Lung (tissue), 12 donors: ENCODE results near the gene POLR1G. TPM values are rescaled to one million over a fixed set of nuclear protein-coding genes. Genes with fewer than 3 reads are reported as not detected.
"Not testable (repeated sequence)": the region's sequence is repeated elsewhere in the genome, so short reads cannot be mapped to it uniquely, and the experiment has no call there.

Source experiments
- ATAC-seq: fragments of 200-7000 bp; cut with Tn5 transposase; one replicate; pipeline ENCODE4 v1.9.1; 2020; ENCODE audit warnings: moderate number of reproducible peaks; ENCODE audit not compliant: insufficient read depth, low FRiP score
- DNase-seq, 3 donors: peaks; one replicate each; pipeline ENCODE4 v3.0.0-alpha.2; 2013 to 2017
- H3K27ac ChIP-seq, 2 donors: one replicate each; pipeline ENCODE4 v1.5.1; 2013; ENCODE audit warnings: mild to moderate bottlenecking in 2 of 2, moderate library complexity in 2 of 2, control low read depth in 1 of 2, inconsistent platforms in 1 of 2, low read depth in 1 of 2, low read length in 1 of 2
- H3K27me3 ChIP-seq, 3 donors: one replicate each; pipeline ENCODE4 v1.5.1; 2013; ENCODE audit warnings: low read length in 2 of 3; ENCODE audit not compliant: control insufficient read depth in 3 of 3, insufficient read depth in 3 of 3
- H3K36me3 ChIP-seq, 4 donors: one replicate each; pipeline ENCODE4 v1.5.1; 2013; ENCODE audit warnings: low read length in 4 of 4, mild to moderate bottlenecking in 1 of 4, moderate library complexity in 1 of 4; ENCODE audit not compliant: control insufficient read depth in 4 of 4, insufficient read depth in 4 of 4
- H3K4me1 ChIP-seq, 5 donors: one replicate each; pipeline ENCODE4 v1.5.1; 2013; ENCODE audit warnings: low read length in 5 of 5, mild to moderate bottlenecking in 2 of 5, moderate library complexity in 1 of 5; ENCODE audit not compliant: control insufficient read depth in 5 of 5, insufficient read depth in 5 of 5
- H3K4me3 ChIP-seq: one replicate; pipeline ENCODE4 v1.5.1; 2013; ENCODE audit warnings: mild to moderate bottlenecking, control low read depth, moderate library complexity
- H3K9ac ChIP-seq, 2 donors: one replicate each; pipeline ENCODE4 v1.5.1; 2013; ENCODE audit warnings: low read length in 2 of 2, control low read depth in 1 of 2; ENCODE audit not compliant: insufficient read depth in 1 of 2
- H3K9me3 ChIP-seq, 4 donors: one replicate each; pipeline ENCODE4 v1.5.1; 2013; ENCODE audit warnings: low read length in 3 of 4, mild to moderate bottlenecking in 1 of 4, moderate library complexity in 1 of 4; ENCODE audit not compliant: control insufficient read depth in 4 of 4, insufficient read depth in 3 of 4
- CTCF ChIP-seq: IDR thresholded peaks from 2 replicates; pipeline ENCODE4 v1.5.1; 2012; ENCODE audit warnings: mild to moderate bottlenecking; ENCODE audit errors: control extremely low read depth, extremely low read depth
- WGBS, 2 donors: extraction: QIAGEN DNeasy Blood & Tissue Kit; methylation state at CpG; one replicate each; pipeline ENCODE4 v1.1.7; 2013; 5-methylcytosine and 5-hydroxymethylcytosine counted together
- polyA plus RNA-seq, 2 donors: library from polyadenylated mRNA; stranded (reverse); fragments of 200-250 nt; gene quantifications; one replicate each; pipeline ENCODE4 v1.2.1, GENCODE V29; 2013
- total RNA-seq, 2 donors: library from RNA; depleted of rRNA in 1 of 2; stranded (reverse); fragments of >200 nt in 1 of 2; gene quantifications; one replicate each; pipeline ENCODE4 v1.2.1, GENCODE V29; 2014 to 2021
- donor health status: control.
- donor health status: control.
- donor health status: Bipolar disorder and iron deficiency.
- donor health status: healthy.
- donor health status: DM: yes; HTN: yes; CAD: no.

POLR1G gene
- total and polyA plus RNA-seq, 4 donors = 3.6 to 8.3 (median 5.9) TPM

- DNase-seq (peak; percentile 86 to 89 (median 87)), ATAC-seq (peak; percentile 73)
- Histone ChIP-seq H3K4me1 (peaks cover 3 to 32% (median 13%) of the 10 kb centered on the region in 5 donors), H3K9ac (peak overlapping the region in 1 of 2 donors; percentile 14), H3K9me3 (no peaks in the 10 kb centered on the region), H3K36me3 (no peaks in the 10 kb centered on the region), H3K27ac (peak overlapping the region; percentile 91 to 93), H3K4me3 (peak overlapping the region; percentile 59), H3K27me3 (peaks cover 0 to 34% (median 28%) of the 10 kb centered on the region in 3 donors)
- TF ChIP-seq CTCF = no peak
- 0% methylated on average over 47 to 48 of the region's 48 CpGs for WGBS, 2 donors
These were observed 814 bp upstream of the POLR1G start for GRCh38 chr19:45405435-45406225.

- TF ChIP-seq CTCF = no peak
- Histone ChIP-seq H3K4me1 (peaks cover 3 to 32% (median 13%) of the 10 kb centered on the region in 5 donors), H3K27ac (no peak overlapping the region), H3K27me3 (peaks cover 0 to 29% (median 23%) of the 10 kb centered on the region in 3 donors), H3K4me3 (peak overlapping the region; percentile 56), H3K9ac (peak overlapping the region in 1 of 2 donors; percentile 9), H3K36me3 (no peaks in the 10 kb centered on the region), H3K9me3 (no peaks in the 10 kb centered on the region)
- ATAC-seq = no peak
- WGBS, 2 donors = 2 to 3% methylated on average over 10 of the region's 10 CpGs
- no peak for DNase-seq
These were observed 589 bp downstream of the POLR1G start for GRCh38 chr19:45407091-45407375.

GRCh38 chr19:45407585-45407984, 1.1 kb downstream of the POLR1G start:
- not testable (repeated sequence) for DNase-seq, H3K9ac ChIP-seq, H3K27ac ChIP-seq, H3K4me3 ChIP-seq, ATAC-seq, H3K9me3 ChIP-seq, H3K36me3 ChIP-seq
- Histone ChIP-seq H3K4me1 (peaks cover 3 to 32% (median 13%) of the 10 kb centered on the region in 5 donors), H3K27me3 (peaks cover 0 to 26% (median 23%) of the 10 kb centered on the region in 3 donors)
- 86 to 91% methylated on average over 5 of the region's 5 CpGs for WGBS, 2 donors

GRCh38 chr19:45408121-45408520, 1.7 kb downstream of the POLR1G start:
- H3K4me3 ChIP-seq = no peak overlapping the region
- H3K27ac ChIP-seq = no peak overlapping the region
- TF ChIP-seq CTCF = no peak
- 93% methylated on average over 8 of the region's 8 CpGs for WGBS, 2 donors
- no peaks in the 10 kb centered on the region for H3K9me3 ChIP-seq
- ATAC-seq (no peak), DNase-seq (no peak)
- no peak overlapping the region for H3K9ac ChIP-seq
- H3K4me1 ChIP-seq = peaks cover 3 to 32% (median 10%) of the 10 kb centered on the region in 5 donors
- H3K36me3 ChIP-seq = no peaks in the 10 kb centered on the region
- H3K27me3 ChIP-seq = peaks cover 0 to 21% (median 17%) of the 10 kb centered on the region in 3 donors
